GM23338 (cell line): ENCODE data around the gene THAP8.

ENCODE experiments used
- EZH2 ChIP-seq: fragments of 200-600 bp; sonication (generic); IDR thresholded peaks from one replicate; pipeline ENCODE4 v1.8.0; 2017; ENCODE audit warnings: antibody characterized with exemption, mild to moderate bottlenecking, low read depth; ENCODE audit not compliant: unreplicated experiment
- EZH2phosphoT487 ChIP-seq: fragments of 200-600 bp; sonication (generic); IDR thresholded peaks from one replicate; pipeline ENCODE4 v1.8.1; 2018; ENCODE audit warnings: antibody characterized with exemption; ENCODE audit not compliant: unreplicated experiment
- POLR2AphosphoS5 ChIP-seq: IDR thresholded peaks from 2 replicates; pipeline ENCODE4 v1.6.1; 2016; ENCODE audit warnings: antibody characterized with exemption, low read depth
- ZNF331 ChIP-seq: fragments of 250-450 bp; sonication (Bioruptor Pico); IDR thresholded peaks from 2 replicates; pipeline ENCODE4 v1.5.0; 2020; ENCODE audit warnings: low read depth, mild to moderate bottlenecking, moderate library complexity
- TF ChIP-seq, protein P1 (sequence below), 2 experiments: fragments of 200-600 bp in 1 of 2; sonication (generic) in 1 of 2; conservative IDR thresholded peaks; 2 replicates each; pipeline versions ENCODE4 v1.5.1 to v1.6.1; 2016 to 2017; ENCODE audit warnings: antibody characterized with exemption in 2 of 2, low read depth in 2 of 2, mild to moderate bottlenecking in 2 of 2, moderate library complexity in 1 of 2
- TF ChIP-seq, protein P2 (sequence below): IDR thresholded peaks from one replicate; pipeline ENCODE4 v1.6.1; 2018; ENCODE audit warnings: antibody characterized with exemption; ENCODE audit not compliant: unreplicated experiment
- TF ChIP-seq, protein P3 (sequence below): IDR thresholded peaks from 2 replicates; pipeline ENCODE4 v1.6.1; 2016; ENCODE audit warnings: antibody characterized with exemption

DNA sequence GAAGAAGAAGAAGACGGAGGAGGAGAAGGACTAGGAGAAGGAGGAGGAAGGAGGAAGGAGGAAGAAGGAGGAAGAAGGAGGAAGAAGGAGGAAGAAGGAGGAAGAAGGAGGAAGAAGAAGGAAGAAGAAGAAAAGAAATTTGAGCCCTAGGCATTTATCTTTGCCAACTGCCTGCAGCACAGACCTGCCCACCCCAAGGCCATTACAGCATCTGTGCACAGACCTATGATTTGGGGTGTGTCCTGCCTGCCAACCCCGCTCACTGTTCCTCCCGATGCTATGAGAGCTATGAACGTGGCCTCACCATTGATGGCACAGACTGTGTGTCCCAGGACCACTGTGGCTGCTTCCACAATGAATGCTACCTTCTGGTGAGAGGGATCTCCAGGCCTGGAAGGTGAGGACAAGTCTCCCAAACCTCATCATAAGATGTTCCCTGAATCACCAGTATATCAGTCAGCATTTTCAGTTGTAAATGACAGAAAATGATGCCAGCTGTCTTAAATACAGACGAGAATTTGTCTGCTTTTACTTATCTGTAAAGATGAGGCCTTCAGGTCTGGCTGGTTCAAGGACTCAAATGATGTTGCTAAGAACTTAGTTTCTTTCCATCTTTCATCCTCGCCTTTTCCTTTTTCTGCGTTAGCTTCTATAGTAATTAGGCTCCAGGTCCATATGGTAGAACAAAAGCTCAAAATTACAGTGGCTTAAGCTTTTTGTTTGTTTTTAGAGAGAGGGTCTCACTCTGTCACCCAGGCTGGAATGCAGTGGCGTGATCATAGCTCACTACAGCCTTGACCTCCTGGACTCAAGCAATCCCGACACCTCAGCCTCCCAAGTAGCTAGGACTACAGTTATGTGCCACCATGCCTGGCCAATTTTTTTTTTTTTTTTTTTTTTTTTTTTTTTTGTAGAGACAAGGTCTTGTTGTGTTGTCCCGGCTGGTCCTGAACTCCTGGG, 63.0 kb downstream of the THAP8 start:
- TF ChIP-seq, protein P1, sequence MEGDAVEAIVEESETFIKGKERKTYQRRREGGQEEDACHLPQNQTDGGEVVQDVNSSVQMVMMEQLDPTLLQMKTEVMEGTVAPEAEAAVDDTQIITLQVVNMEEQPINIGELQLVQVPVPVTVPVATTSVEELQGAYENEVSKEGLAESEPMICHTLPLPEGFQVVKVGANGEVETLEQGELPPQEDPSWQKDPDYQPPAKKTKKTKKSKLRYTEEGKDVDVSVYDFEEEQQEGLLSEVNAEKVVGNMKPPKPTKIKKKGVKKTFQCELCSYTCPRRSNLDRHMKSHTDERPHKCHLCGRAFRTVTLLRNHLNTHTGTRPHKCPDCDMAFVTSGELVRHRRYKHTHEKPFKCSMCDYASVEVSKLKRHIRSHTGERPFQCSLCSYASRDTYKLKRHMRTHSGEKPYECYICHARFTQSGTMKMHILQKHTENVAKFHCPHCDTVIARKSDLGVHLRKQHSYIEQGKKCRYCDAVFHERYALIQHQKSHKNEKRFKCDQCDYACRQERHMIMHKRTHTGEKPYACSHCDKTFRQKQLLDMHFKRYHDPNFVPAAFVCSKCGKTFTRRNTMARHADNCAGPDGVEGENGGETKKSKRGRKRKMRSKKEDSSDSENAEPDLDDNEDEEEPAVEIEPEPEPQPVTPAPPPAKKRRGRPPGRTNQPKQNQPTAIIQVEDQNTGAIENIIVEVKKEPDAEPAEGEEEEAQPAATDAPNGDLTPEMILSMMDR (conservative IDR thresholded peaks at IDR 0.05; ENCODE audit: low read depth in 2 of 2) = no peak
- TF ChIP-seq POLR2AphosphoS5 = no peak
- TF ChIP-seq, protein P2, sequence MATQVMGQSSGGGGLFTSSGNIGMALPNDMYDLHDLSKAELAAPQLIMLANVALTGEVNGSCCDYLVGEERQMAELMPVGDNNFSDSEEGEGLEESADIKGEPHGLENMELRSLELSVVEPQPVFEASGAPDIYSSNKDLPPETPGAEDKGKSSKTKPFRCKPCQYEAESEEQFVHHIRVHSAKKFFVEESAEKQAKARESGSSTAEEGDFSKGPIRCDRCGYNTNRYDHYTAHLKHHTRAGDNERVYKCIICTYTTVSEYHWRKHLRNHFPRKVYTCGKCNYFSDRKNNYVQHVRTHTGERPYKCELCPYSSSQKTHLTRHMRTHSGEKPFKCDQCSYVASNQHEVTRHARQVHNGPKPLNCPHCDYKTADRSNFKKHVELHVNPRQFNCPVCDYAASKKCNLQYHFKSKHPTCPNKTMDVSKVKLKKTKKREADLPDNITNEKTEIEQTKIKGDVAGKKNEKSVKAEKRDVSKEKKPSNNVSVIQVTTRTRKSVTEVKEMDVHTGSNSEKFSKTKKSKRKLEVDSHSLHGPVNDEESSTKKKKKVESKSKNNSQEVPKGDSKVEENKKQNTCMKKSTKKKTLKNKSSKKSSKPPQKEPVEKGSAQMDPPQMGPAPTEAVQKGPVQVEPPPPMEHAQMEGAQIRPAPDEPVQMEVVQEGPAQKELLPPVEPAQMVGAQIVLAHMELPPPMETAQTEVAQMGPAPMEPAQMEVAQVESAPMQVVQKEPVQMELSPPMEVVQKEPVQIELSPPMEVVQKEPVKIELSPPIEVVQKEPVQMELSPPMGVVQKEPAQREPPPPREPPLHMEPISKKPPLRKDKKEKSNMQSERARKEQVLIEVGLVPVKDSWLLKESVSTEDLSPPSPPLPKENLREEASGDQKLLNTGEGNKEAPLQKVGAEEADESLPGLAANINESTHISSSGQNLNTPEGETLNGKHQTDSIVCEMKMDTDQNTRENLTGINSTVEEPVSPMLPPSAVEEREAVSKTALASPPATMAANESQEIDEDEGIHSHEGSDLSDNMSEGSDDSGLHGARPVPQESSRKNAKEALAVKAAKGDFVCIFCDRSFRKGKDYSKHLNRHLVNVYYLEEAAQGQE = no peak
- TF ChIP-seq, protein P3, sequence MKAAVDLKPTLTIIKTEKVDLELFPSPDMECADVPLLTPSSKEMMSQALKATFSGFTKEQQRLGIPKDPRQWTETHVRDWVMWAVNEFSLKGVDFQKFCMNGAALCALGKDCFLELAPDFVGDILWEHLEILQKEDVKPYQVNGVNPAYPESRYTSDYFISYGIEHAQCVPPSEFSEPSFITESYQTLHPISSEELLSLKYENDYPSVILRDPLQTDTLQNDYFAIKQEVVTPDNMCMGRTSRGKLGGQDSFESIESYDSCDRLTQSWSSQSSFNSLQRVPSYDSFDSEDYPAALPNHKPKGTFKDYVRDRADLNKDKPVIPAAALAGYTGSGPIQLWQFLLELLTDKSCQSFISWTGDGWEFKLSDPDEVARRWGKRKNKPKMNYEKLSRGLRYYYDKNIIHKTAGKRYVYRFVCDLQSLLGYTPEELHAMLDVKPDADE = no peak
- TF ChIP-seq EZH2 = no peak
- TF ChIP-seq EZH2phosphoT487 = no peak
- TF ChIP-seq ZNF331 (CRISPR knock-in tag) = no peak
